NB4 (cell line): ENCODE data around the gene EIF4G2.
A peak's percentile ranks its signal among the peaks of the same experiment; 100 is the strongest.

Experiments used
- DNase-seq: peaks from one replicate; pipeline ENCODE4 v3.0.0; 2010; ENCODE audit warnings: low read depth
- H3K4me3 ChIP-seq: one replicate; pipeline ENCODE4 v1.5.1; 2011; ENCODE audit warnings: mild to moderate bottlenecking, low read depth, low read length, moderate library complexity
- CTCF ChIP-seq: IDR thresholded peaks from one replicate; pipeline ENCODE4 v1.5.1; 2012; ENCODE audit warnings: low read depth, low read length
- MAX ChIP-seq: IDR thresholded peaks from 2 replicates; pipeline ENCODE4 v1.6.1; 2011; ENCODE audit warnings: low read depth, low read length
- MYC ChIP-seq: IDR thresholded peaks from 2 replicates; pipeline ENCODE4 v1.6.1; 2011; ENCODE audit warnings: low read depth, low read length
- POLR2A ChIP-seq: IDR thresholded peaks from 2 replicates; pipeline ENCODE4 v1.6.1; 2011; ENCODE audit warnings: mild to moderate bottlenecking; ENCODE audit not compliant: insufficient read length; ENCODE audit errors: extremely low read depth

EIF4G2 gene

GRCh38 chr11:10763766-10764165 lies 45.0 kb downstream of the EIF4G2 start:
- no peak overlapping the region for H3K4me3 ChIP-seq
- TF ChIP-seq CTCF (no peak), POLR2A (no peak), MYC (no peak), MAX (no peak)

DNA sequence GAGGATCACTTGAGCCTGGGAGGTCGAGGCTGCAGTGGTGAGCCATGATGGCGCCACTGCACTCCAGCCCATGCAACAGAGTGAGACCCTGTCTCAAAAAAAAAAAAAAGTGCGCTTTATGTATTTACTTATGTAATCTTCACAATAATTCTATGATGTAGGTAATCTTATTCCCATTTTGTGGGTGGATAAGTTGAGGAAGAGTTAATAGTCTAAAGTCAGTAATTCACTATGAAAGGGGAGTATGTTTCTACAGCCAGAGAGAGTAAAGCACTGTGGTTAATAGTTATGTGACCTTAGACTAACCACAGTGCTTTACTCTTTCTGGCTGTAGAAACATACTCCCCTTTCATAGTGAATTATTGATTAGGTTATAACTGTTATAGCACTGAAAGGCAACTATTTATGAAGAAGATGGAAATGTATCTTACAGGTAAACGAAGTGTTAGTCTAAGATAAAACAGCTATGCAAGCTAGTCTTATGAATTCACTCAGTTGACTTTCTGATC lies 45.8 kb downstream of the EIF4G2 start:
- TF ChIP-seq MAX (no peak), POLR2A (no peak), CTCF (no peak), MYC (no peak)
- no peak overlapping the region for H3K4me3 ChIP-seq
- no peak for DNase-seq

More at GRCh38 chr11:10763766-10764165, 45.0 kb downstream of the EIF4G2 start:
- DNase-seq: no peak

GRCh38 chr11:10762185-10762584 lies 46.5 kb downstream of the EIF4G2 start:
- peak; percentile 58 for DNase-seq
- no peak overlapping the region for H3K4me3 ChIP-seq
- TF ChIP-seq MYC: no peak
- no peak for TF ChIP-seq CTCF
- TF ChIP-seq POLR2A: no peak
- TF ChIP-seq MAX: no peak

- TF ChIP-seq MAX: no peak
- TF ChIP-seq POLR2A: no peak
- no peak for TF ChIP-seq MYC
- TF ChIP-seq CTCF: no peak
- no peak overlapping the region for H3K4me3 ChIP-seq
- DNase-seq: no peak
These were observed 47.5 kb downstream of the EIF4G2 start for GRCh38 chr11:10761085-10761698.

GRCh38 chr11:10758957-10759356 lies 49.8 kb downstream of the EIF4G2 start:
- DNase-seq: peak; percentile 39
- TF ChIP-seq MYC: no peak
- no peak for TF ChIP-seq POLR2A
- TF ChIP-seq MAX: no peak
- no peak for TF ChIP-seq CTCF
- no peak overlapping the region for H3K4me3 ChIP-seq

DNA sequence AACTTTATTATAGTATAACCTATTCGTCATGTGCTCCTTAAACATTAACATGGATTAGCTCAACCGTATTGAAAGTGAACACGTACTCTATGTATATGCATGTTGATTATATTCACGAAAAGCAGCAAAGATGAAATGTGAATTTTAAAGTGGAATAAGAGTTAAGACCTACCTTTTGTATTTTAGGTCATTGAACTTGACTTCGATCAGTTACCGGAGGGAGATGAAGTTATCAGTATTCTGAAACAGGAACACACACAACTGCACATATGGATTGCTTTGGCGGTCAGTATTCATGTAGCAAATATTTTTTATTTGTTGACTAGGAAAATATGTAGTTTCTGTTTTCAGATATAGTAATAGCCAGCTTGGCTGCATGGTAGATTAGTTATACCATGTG lies 56.2 kb downstream of the EIF4G2 start:
- peak overlapping the region; percentile 95 for H3K4me3 ChIP-seq
- DNase-seq: no peak
- TF ChIP-seq MYC (no peak), CTCF (no peak), MAX (no peak), POLR2A (no peak)
